Measurements from ENCODE around the gene CD52. TPM values are rescaled to one million over a fixed set of nuclear protein-coding genes. Genes with fewer than 3 reads are reported as not detected.

CD52 gene
- total RNA-seq, 1 experiment from 2014 or later = not detected

DNA sequence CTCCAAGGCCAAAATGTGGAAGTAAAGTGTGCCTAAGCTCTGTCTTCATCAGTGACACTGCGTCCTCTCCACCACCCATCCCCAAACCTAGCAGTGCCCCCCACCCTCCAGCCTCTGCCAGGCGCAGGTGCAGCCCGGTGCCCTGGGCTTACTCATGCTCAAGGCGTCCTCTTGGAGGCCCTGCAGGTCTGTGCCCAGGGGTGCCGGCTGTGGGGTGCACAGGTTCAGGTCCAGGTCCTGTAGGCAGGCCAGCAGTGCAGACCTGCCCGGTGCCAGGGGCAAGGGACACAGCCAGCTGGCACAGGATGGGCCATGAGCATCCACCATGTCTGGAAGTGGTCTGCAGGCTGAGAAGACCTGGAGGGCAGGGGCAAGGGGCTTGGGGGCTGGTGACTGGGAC, 49.7 kb downstream of the CD52 start:
- DNase-seq (ENCODE audit: low read depth in 1 of 2, low spot score in 2 of 2) = no peak
- no peaks in the 10 kb centered on the region for H3K4me1 ChIP-seq (replicated peaks)
- no peak overlapping the region for H3K27ac ChIP-seq
- H3K4me3 ChIP-seq = no peak overlapping the region
- H3K36me3 ChIP-seq = no peaks in the 10 kb centered on the region
- H3K9me3 ChIP-seq (replicated peaks) = no peaks in the 10 kb centered on the region
- H3K27me3 ChIP-seq (replicated peaks) = peaks cover 8% of the 10 kb centered on the region

DNA sequence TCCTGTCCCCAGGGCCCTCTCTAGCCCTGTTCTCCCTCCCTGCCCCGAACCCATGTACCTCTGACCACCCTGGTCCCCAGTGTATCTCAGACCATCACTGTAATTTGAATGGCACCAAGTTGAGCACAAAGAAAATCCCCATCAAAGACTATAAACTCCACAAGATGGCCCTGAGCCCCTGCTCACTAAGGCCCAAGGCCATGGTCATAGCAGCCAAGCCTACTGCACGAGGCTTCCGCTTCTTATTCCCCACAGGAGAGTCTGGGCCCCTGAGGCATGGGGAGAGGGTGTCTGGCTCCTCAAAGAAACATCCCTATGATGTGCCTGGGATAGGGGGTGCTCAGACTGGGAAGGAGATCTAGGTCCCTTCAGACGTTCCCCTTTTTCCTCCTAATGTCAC, 50.2 kb downstream of the CD52 start:
- H3K27ac ChIP-seq = no peak overlapping the region
- H3K9me3 ChIP-seq (replicated peaks) = no peaks in the 10 kb centered on the region

DNA sequence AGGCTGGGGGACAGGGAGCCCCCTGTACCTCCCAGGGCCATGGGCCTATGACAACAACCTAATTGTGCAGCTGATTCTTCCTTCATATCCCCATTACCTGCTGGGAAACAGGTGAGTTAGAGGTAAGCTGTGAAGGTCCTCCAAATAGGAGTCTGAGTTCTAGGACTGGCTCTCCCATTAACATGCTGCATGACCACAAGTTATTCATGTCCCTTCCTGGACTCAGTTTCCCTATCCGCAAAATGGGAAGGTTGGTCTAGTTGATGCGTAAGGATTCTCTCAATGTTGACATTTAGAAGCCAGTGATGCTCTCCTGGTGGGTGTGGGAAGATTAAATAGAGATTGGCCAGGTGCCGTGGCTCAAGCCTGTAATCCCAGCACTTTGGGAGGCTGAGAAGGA, 50.7 kb downstream of the CD52 start:
- no peak for DNase-seq (ENCODE audit: low read depth in 1 of 2, low spot score in 2 of 2)
- Histone ChIP-seq H3K9me3 (replicated peaks) (no peaks in the 10 kb centered on the region), H3K36me3 (no peaks in the 10 kb centered on the region), H3K4me1 (replicated peaks) (no peaks in the 10 kb centered on the region), H3K27me3 (replicated peaks) (peaks cover 8% of the 10 kb centered on the region), H3K4me3 (no peak overlapping the region), H3K27ac (no peak overlapping the region)

More for the DNA sequence above, 50.2 kb downstream of the CD52 start:
- H3K27me3 ChIP-seq (replicated peaks) = peaks cover 8% of the 10 kb centered on the region
- no peak overlapping the region for H3K4me3 ChIP-seq
- H3K4me1 ChIP-seq (replicated peaks) = no peaks in the 10 kb centered on the region
- no peaks in the 10 kb centered on the region for H3K36me3 ChIP-seq
- no peak for DNase-seq (ENCODE audit: low read depth in 1 of 2, low spot score in 2 of 2)

Other genes starting within 250 kb of the CD52 start
- gene PDIK1L, start 206.1 kb upstream of the CD52 start, total RNA-seq (2014; rRNA removed; shearing (Covaris generic)) = 5.3 and 9.1 TPM in 2 replicates
- not detected in 2 replicates for gene FAM110D, start 158.9 kb upstream of the CD52 start, total RNA-seq (2014; rRNA removed; shearing (Covaris generic))
- not detected in 2 replicates for gene C1orf232, start 149.0 kb upstream of the CD52 start, total RNA-seq (2014; rRNA removed; shearing (Covaris generic))
- gene ZNF593, start 148.1 kb upstream of the CD52 start, total RNA-seq (2014; rRNA removed; shearing (Covaris generic)) = 23.4 and 34.9 TPM in 2 replicates
- 0.24 TPM in 1 of 2 replicates, not detected in the other for gene ZNF593OS, start 146.1 kb upstream of the CD52 start, total RNA-seq (2014; rRNA removed; shearing (Covaris generic))
- 0.50 TPM in 1 of 2 replicates, not detected in the other for gene CNKSR1, start 140.5 kb upstream of the CD52 start, total RNA-seq (2014; rRNA removed; shearing (Covaris generic))
- gene CATSPER4, start 127.4 kb upstream of the CD52 start, total RNA-seq (2014; rRNA removed; shearing (Covaris generic)) = not detected in 2 replicates
- gene CEP85, start 83.8 kb upstream of the CD52 start, total RNA-seq (2014; rRNA removed; shearing (Covaris generic)) = 45.2 and 56.6 TPM in 2 replicates
- gene SH3BGRL3, start 37.9 kb upstream of the CD52 start, total RNA-seq (2014; rRNA removed; shearing (Covaris generic)) = 36.5 and 38.9 TPM in 2 replicates
- 4.0 and 12.0 TPM in 2 replicates for gene UBXN11, start 11.3 kb upstream of the CD52 start, total RNA-seq (2014; rRNA removed; shearing (Covaris generic))
- not detected in 2 replicates for gene CRYBG2, start 36.2 kb downstream of the CD52 start, total RNA-seq (2014; rRNA removed; shearing (Covaris generic))
- gene ZNF683, start 54.8 kb downstream of the CD52 start, total RNA-seq (2014; rRNA removed; shearing (Covaris generic)) = not detected in 2 replicates
- not detected in 2 replicates for gene LIN28A, start 92.9 kb downstream of the CD52 start, total RNA-seq (2014; rRNA removed; shearing (Covaris generic))
- gene DHDDS, start 114.4 kb downstream of the CD52 start, total RNA-seq (2014; rRNA removed; shearing (Covaris generic)) = 26.6 and 36.7 TPM in 2 replicates
- gene HMGN2, start 154.5 kb downstream of the CD52 start, total RNA-seq (2014; rRNA removed; shearing (Covaris generic)) = 897 and 1,026 TPM in 2 replicates
- 23.7 and 27.6 TPM in 2 replicates for gene RPS6KA1, start 211.8 kb downstream of the CD52 start, total RNA-seq (2014; rRNA removed; shearing (Covaris generic))

Measured in SJSA1 (cell line).